Measurements from ENCODE around the gene MTOR. TPM values are rescaled to one million over a fixed set of nuclear protein-coding genes. Genes with fewer than 3 reads are reported as not detected.
"Not testable (repeated sequence)": the region's sequence is repeated elsewhere in the genome, so short reads cannot be mapped to it uniquely, and the experiment has no call there.

MTOR gene
- total RNA-seq, 1 experiment from 2014 or later, result 48.0 TPM

- no TSS peak for BruUV-seq (replicated peaks)
- no peak overlapping the region for H3K4me3 ChIP-seq (ENCODE audit: low read length)
- no peaks in the 10 kb centered on the region for H3K9me2 ChIP-seq (replicated peaks; ENCODE audit: low read length)
- no peaks in the 10 kb centered on the region for H3K9me3 ChIP-seq (ENCODE audit: low read length)
- H3K4me2 ChIP-seq (ENCODE audit: low read length), result no peak overlapping the region
- H3K79me2 ChIP-seq (ENCODE audit: low read length), result no peaks in the 10 kb centered on the region
- POLR2A ChIA-PET (ENCODE audit: unreplicated experiment), result no interaction called here
- H3K27me3 ChIP-seq (ENCODE audit: low read length), result no peaks in the 10 kb centered on the region
- intact Hi-C loops (cut with micrococcal nuclease), result no loop called here
- no peak for TF ChIP-seq EZH2phosphoT487 (IDR thresholded peaks at IDR 0.05; ENCODE audit: borderline replicate concordance, low read length)
- TF ChIP-seq EZH2 (IDR thresholded peaks at IDR 0.05; ENCODE audit: low read length, unreplicated experiment), result no peak
- TF ChIP-seq CTCF (conservative IDR thresholded peaks at IDR 0.05; ENCODE audit: low read depth, low read length), result no peak
- no peak overlapping the region for H3K27ac ChIP-seq (ENCODE audit: low read length)
- ATAC-seq (no peak), DNase-seq (no peak)
- H3K9ac ChIP-seq (ENCODE audit: low read length), result no peak overlapping the region
- H3K36me3 ChIP-seq (ENCODE audit: low read depth, low read length), result peaks cover 31% of the 10 kb centered on the region; the same call in 1 of the 2 replicates
- no peaks in the 10 kb centered on the region for H3K4me1 ChIP-seq (ENCODE audit: insufficient read depth, low read length)
- CTCF ChIA-PET, result no interaction called here
- no peak overlapping the region for H2AFZ ChIP-seq (ENCODE audit: low read length)
- no peaks in the 10 kb centered on the region for H3F3A ChIP-seq (ENCODE audit: low read length, unreplicated experiment)
- H4K20me1 ChIP-seq (ENCODE audit: low read length), result no peaks in the 10 kb centered on the region
Measured at GRCh38 chr1:11105586-11105985, 156.8 kb downstream of the MTOR start.

DNA sequence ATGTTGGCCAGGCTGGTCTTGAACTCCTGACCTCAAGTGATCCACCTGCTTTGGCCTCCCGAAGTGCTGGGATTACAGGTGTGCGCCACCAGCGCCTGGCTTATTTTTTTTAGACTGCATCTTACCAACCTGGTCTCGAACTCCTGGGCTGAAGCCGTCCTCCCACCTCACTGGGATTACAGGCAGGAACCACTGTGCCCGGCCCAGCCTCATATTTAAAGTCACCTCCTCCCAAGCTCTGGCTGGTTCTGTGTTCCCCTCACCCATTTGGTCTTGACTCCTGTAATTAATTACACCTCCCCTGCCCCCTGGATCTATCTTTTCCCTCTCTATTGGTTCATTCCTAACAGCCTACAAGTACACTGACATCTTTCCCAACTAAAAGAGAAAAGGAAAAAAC, 161.0 kb downstream of the MTOR start:
- BruUV-seq (replicated peaks), result no TSS peak
- H3K36me3 ChIP-seq (ENCODE audit: low read depth, low read length), result peaks cover 21% of the 10 kb centered on the region
- peaks cover 21% of the 10 kb centered on the region for H3K79me2 ChIP-seq (ENCODE audit: low read length)
- no peaks in the 10 kb centered on the region for H3F3A ChIP-seq (ENCODE audit: low read length, unreplicated experiment)
- ATAC-seq (no peak), DNase-seq (no peak)
- no peak overlapping the region for H3K27ac ChIP-seq (ENCODE audit: low read length)
- H3K4me3 ChIP-seq (ENCODE audit: low read length), result no peak overlapping the region
- TF ChIP-seq EZH2 (IDR thresholded peaks at IDR 0.05; ENCODE audit: low read length, unreplicated experiment), result no peak
- no peak for TF ChIP-seq CTCF (conservative IDR thresholded peaks at IDR 0.05; ENCODE audit: low read depth, low read length)
- TF ChIP-seq EZH2phosphoT487 (IDR thresholded peaks at IDR 0.05; ENCODE audit: borderline replicate concordance, low read length), result no peak
- no peak overlapping the region for H2AFZ ChIP-seq (ENCODE audit: low read length)
- H3K9me3 ChIP-seq (ENCODE audit: low read length), result no peaks in the 10 kb centered on the region
- H3K4me2 ChIP-seq (ENCODE audit: low read length), result no peak overlapping the region
- H3K4me1 ChIP-seq (ENCODE audit: insufficient read depth, low read length), result peaks cover 16% of the 10 kb centered on the region
- H3K27me3 ChIP-seq (ENCODE audit: low read length), result no peaks in the 10 kb centered on the region
- ChIA-PET CTCF (no interaction called here), POLR2A (ENCODE audit: unreplicated experiment) (no interaction called here)
- no peaks in the 10 kb centered on the region for H3K9me2 ChIP-seq (replicated peaks; ENCODE audit: low read length)
- no peak overlapping the region for H3K9ac ChIP-seq (ENCODE audit: low read length)
- intact Hi-C loops (cut with micrococcal nuclease), result no loop called here
- 0 out of 2 replicates have a peak, but pooled peaks cover 4% of the 10 kb centered on the region for H4K20me1 ChIP-seq (ENCODE audit: low read length)

DNA sequence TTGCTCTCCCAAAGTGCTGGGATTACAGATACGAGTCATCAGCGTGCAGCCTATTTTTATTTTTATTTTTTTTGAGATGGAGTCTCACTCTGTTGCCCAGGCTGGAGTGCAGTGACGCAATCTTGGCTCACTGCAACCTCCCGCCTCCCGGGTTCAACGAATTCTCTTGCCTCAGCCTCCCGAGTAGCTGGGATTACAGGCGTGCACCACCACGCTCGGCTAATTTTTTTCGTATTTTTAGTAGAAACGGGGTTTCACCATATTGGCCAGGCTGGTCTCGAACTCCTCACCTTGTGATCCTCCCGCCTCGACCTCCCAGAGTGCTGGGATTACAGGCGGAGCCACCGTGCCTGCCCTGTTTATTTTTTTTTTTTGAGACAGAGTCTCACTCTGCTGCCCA, 161.5 kb downstream of the MTOR start:
- H4K20me1 ChIP-seq (ENCODE audit: low read length); H3K27me3 ChIP-seq (ENCODE audit: low read length); H3K4me3 ChIP-seq (ENCODE audit: low read length); H2AFZ ChIP-seq (ENCODE audit: low read length); H3K4me2 ChIP-seq (ENCODE audit: low read length); H3F3A ChIP-seq (ENCODE audit: low read length, unreplicated experiment); H3K9ac ChIP-seq (ENCODE audit: low read length); BruUV-seq (replicated peaks); intact Hi-C loops (cut with micrococcal nuclease); CTCF ChIA-PET; H3K9me2 ChIP-seq (replicated peaks; ENCODE audit: low read length); DNase-seq; H3K27ac ChIP-seq (ENCODE audit: low read length); POLR2A ChIA-PET (ENCODE audit: unreplicated experiment); ATAC-seq; H3K9me3 ChIP-seq (ENCODE audit: low read length): not testable (repeated sequence)
- Histone ChIP-seq H3K4me1 (ENCODE audit: insufficient read depth, low read length) (peaks cover 16% of the 10 kb centered on the region), H3K79me2 (ENCODE audit: low read length) (peaks cover 21% of the 10 kb centered on the region), H3K36me3 (ENCODE audit: low read depth, low read length) (peaks cover 17% of the 10 kb centered on the region)
